ENCODE data around the gene KRTAP1-3.

KRTAP1-3 gene

DNA sequence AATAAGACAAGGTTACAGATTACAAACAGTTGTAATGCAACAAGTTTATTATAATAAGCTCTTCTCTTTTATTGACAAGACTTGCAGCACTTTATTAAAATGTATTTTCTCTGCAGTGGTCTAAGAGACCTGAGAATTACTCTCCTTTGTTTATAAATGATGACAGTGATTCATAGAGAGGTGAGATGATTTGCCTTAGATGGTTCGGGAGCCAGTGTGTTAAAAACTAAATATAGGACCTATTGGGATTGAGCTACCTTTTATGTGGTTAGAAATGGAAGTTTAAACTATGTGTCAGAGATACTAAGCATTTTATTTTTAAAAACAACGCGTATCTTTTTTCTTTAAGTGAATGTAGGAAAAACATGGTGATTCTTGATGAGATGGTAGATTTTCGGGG lies 37.8 kb downstream of the KRTAP1-3 start:
- no peak overlapping the region for H3K4me3 ChIP-seq (replicated peaks; ENCODE audit: insufficient read depth, low read length)
- TF ChIP-seq GABPA (IDR thresholded peaks at IDR 0.05; ENCODE audit: low read depth) (no peak), SPI1 (IDR thresholded peaks at IDR 0.05; ENCODE audit: borderline replicate concordance, low read depth) (no peak), POLR2AphosphoS5 (IDR thresholded peaks at IDR 0.05; ENCODE audit: low read depth) (no peak), CTCF (IDR thresholded peaks at IDR 0.05; ENCODE audit: insufficient read depth, low read length) (no peak)
- TF ChIP-seq, protein P1, sequence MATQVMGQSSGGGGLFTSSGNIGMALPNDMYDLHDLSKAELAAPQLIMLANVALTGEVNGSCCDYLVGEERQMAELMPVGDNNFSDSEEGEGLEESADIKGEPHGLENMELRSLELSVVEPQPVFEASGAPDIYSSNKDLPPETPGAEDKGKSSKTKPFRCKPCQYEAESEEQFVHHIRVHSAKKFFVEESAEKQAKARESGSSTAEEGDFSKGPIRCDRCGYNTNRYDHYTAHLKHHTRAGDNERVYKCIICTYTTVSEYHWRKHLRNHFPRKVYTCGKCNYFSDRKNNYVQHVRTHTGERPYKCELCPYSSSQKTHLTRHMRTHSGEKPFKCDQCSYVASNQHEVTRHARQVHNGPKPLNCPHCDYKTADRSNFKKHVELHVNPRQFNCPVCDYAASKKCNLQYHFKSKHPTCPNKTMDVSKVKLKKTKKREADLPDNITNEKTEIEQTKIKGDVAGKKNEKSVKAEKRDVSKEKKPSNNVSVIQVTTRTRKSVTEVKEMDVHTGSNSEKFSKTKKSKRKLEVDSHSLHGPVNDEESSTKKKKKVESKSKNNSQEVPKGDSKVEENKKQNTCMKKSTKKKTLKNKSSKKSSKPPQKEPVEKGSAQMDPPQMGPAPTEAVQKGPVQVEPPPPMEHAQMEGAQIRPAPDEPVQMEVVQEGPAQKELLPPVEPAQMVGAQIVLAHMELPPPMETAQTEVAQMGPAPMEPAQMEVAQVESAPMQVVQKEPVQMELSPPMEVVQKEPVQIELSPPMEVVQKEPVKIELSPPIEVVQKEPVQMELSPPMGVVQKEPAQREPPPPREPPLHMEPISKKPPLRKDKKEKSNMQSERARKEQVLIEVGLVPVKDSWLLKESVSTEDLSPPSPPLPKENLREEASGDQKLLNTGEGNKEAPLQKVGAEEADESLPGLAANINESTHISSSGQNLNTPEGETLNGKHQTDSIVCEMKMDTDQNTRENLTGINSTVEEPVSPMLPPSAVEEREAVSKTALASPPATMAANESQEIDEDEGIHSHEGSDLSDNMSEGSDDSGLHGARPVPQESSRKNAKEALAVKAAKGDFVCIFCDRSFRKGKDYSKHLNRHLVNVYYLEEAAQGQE (IDR thresholded peaks at IDR 0.05; ENCODE audit: insufficient replicate concordance, low read depth): no peak
- no peak overlapping the region for H3K27ac ChIP-seq (replicated peaks)
- peaks cover 4% of the 10 kb centered on the region for H3K27me3 ChIP-seq (ENCODE audit: insufficient read depth, poor library complexity, severe bottlenecking)
- no peak for DNase-seq (ENCODE audit: low read depth in 1 of 2, low spot score in 1 of 2)

DNA sequence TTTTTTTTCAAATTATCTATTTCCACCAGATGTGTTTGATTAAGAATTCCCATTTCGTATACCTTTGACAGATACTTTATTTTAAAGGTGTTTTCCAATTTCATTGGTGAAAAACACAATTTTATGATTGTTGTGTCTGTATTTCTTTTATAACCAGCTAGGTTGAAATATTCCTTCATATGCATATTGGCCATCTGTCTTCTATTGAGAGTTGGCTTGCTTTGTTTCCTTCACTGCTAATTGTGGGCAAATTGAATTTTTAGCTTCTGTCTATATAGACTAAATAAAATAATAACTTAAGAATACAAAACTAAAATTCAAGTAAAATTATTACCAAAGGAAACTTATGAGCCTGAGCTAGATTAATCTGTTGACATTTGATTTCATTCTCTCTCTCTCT lies 39.6 kb downstream of the KRTAP1-3 start:
- Histone ChIP-seq H3K4me3 (replicated peaks; ENCODE audit: insufficient read depth, low read length) (no peak overlapping the region), H3K27me3 (ENCODE audit: insufficient read depth, poor library complexity, severe bottlenecking) (peaks cover 4% of the 10 kb centered on the region), H3K27ac (replicated peaks) (no peak overlapping the region)
- TF ChIP-seq GABPA (IDR thresholded peaks at IDR 0.05; ENCODE audit: low read depth) (no peak), SPI1 (IDR thresholded peaks at IDR 0.05; ENCODE audit: borderline replicate concordance, low read depth) (no peak), CTCF (IDR thresholded peaks at IDR 0.05; ENCODE audit: insufficient read depth, low read length) (no peak), POLR2AphosphoS5 (IDR thresholded peaks at IDR 0.05; ENCODE audit: low read depth) (no peak)
- TF ChIP-seq, protein P1 (IDR thresholded peaks at IDR 0.05; ENCODE audit: insufficient replicate concordance, low read depth): no peak
- DNase-seq (ENCODE audit: low read depth in 1 of 2, low spot score in 1 of 2): no peak

DNA sequence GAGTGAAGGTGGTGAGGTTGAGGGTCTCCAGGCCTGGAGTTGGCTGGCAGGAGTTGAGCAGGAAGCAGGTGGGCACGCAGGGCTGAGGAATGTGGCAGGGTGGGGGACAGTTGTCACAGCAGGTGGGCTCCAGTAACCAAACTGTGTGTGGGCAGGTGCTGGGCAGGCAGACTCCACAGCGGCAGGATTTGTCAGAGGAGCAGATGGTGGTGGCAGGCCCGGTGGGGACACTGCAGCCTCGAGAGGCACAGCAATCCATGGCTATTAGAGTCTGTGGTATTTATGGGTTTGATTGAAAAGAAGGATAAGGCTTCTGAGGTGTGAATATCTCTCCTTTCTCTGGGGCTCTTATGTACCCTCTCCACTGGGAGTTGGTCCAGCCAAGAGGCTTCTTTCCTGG lies 40.8 kb downstream of the KRTAP1-3 start, which contains the start of gene KRTAP3-3:
Gene KRTAP3-3 (minus strand): TSS at position 326 of the 400 bp plus-strand sequence. CDS start 67 bp downstream, at position 259.
- TF ChIP-seq, protein P1 (IDR thresholded peaks at IDR 0.05; ENCODE audit: insufficient replicate concordance, low read depth): no peak
- no peak for TF ChIP-seq CTCF (IDR thresholded peaks at IDR 0.05; ENCODE audit: insufficient read depth, low read length)
- no peak for DNase-seq (ENCODE audit: low read depth in 1 of 2, low spot score in 1 of 2)
- Histone ChIP-seq H3K4me3 (replicated peaks; ENCODE audit: insufficient read depth, low read length) (no peak within 1 kb of the TSS), H3K27ac (replicated peaks) (no peak within 1 kb of the TSS), H3K27me3 (ENCODE audit: insufficient read depth, poor library complexity, severe bottlenecking) (peaks cover 2% of the 10 kb centered on the region)

All from HL-60 (cell line).